Astrocyte of the spinal cord (primary cell): Measurements from ENCODE around the gene MAMDC4.

Experiments used
- DNase-seq: peaks from one replicate; pipeline ENCODE4 v3.0.0; 2011; ENCODE audit warnings: low read depth, low spot score
- H3K4me3 ChIP-seq: 2 replicates; pipeline ENCODE4 v1.5.1; 2011; ENCODE audit warnings: low read depth, mild to moderate bottlenecking, low read length, moderate library complexity
- CTCF ChIP-seq: IDR thresholded peaks from 2 replicates; pipeline ENCODE4 v1.5.1; 2012; ENCODE audit warnings: low read depth, mild to moderate bottlenecking, low read length, inconsistent platforms
- in situ Hi-C: cut with HindIII; loops from 2 replicates; pipeline ENCODE4 v1.10.0; 2017; ENCODE audit warnings: low sequenced_read_pairs

The MAMDC4 gene

GRCh38 chr9:136902259-136902821, 50.2 kb downstream of the MAMDC4 start:
- TF ChIP-seq CTCF = no peak
- no peak overlapping the region for H3K4me3 ChIP-seq
- DNase-seq = peak; percentile 32
- in situ Hi-C loops = no loop called here

DNA sequence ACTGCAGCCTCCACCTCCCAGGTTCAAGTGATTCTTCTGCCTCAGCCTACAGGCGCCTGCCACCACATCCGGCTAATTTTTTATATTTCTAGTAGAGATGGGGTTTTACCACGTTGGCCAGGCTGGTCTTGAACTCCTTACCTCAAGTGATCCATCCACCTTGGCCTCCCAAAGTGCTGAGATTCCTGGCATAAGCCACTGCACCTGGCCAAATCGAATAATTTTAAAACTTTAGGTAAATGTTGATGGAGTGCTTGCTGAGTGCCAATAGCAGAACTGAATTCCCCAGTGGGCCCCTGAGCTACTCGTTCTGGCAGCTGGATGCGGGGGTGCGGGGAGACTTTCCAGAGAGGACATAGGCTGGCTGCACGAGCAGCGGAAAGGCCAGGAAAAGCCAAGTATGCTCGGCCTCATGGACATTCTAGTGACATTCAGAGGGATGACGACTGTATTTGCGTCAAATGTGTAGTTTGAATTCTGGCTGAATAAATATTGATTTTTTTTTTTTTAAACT, 51.0 kb downstream of the MAMDC4 start:
- no peak for TF ChIP-seq CTCF
- H3K4me3 ChIP-seq = no peak overlapping the region
- no peak for DNase-seq
- in situ Hi-C loops = no loop called here

DNA sequence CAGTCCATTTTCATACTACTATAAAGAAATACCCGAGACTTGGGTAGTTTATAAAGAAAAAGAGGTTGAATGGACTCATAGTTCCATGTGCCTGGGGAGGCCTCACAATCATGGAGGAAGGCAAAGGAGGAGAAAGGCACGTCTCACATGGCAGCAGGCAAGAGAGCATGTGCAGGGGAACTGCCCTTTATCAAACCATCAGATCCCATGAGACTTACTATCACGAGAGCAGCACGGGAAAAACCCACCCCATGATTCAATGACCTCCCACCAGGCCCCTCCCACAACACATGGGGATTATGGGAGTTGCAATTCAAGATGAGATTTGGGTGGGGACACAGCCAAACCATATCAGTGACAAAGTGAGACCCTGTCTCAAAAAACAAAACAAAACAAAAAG, 54.1 kb downstream of the MAMDC4 start:
- no peak overlapping the region for H3K4me3 ChIP-seq
- in situ Hi-C loops = no loop called here
- no peak for DNase-seq
- TF ChIP-seq CTCF = no peak

- no peak for TF ChIP-seq CTCF
- in situ Hi-C loops = no loop called here
Observed at GRCh38 chr9:136907011-136907914, 55.1 kb downstream of the MAMDC4 start.

More at GRCh38 chr9:136907011-136907914, 55.1 kb downstream of the MAMDC4 start:
- H3K4me3 ChIP-seq = no peak overlapping the region
- no peak for DNase-seq
